OCI-LY1 (cell line): Measurements from ENCODE around the gene OCIAD2.

Source experiments
- EZH2 ChIP-seq: fragments of 200-600 bp; sonication (generic), shearing (Covaris generic); IDR thresholded peaks from 2 replicates; pipeline ENCODE4 v1.8.0; 2017; ENCODE audit warnings: borderline replicate concordance, mixed run types, mild to moderate bottlenecking, antibody characterized with exemption, low read length, moderate library complexity, mixed read lengths
- TF ChIP-seq, protein P1 (sequence below): fragments of 200-600 bp; sonication (generic), shearing (Covaris generic); IDR thresholded peaks from 2 replicates; pipeline ENCODE4 v1.5.1; 2017; ENCODE audit warnings: mild to moderate bottlenecking, antibody characterized with exemption, low read length, moderate library complexity, mixed read lengths

DNA sequence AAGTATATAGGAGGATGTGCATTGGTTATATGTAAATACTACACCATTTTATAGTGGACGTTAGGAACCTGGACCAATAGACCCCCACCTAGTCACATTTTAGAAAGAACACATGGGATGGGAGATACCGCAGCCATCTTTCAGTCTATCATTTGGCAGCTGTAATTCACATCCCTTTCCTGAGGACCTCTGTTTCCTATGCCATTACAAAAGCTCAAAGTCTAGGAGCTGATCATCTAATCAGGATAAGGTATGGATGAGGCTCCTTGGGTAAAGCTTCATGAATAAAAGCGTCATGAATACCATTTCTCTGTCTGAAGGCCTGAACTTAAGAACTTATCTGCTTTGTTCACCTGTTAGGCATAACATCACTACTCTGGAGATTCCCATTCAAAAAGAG lies 44.5 kb downstream of the OCIAD2 start:
- TF ChIP-seq, protein P1, sequence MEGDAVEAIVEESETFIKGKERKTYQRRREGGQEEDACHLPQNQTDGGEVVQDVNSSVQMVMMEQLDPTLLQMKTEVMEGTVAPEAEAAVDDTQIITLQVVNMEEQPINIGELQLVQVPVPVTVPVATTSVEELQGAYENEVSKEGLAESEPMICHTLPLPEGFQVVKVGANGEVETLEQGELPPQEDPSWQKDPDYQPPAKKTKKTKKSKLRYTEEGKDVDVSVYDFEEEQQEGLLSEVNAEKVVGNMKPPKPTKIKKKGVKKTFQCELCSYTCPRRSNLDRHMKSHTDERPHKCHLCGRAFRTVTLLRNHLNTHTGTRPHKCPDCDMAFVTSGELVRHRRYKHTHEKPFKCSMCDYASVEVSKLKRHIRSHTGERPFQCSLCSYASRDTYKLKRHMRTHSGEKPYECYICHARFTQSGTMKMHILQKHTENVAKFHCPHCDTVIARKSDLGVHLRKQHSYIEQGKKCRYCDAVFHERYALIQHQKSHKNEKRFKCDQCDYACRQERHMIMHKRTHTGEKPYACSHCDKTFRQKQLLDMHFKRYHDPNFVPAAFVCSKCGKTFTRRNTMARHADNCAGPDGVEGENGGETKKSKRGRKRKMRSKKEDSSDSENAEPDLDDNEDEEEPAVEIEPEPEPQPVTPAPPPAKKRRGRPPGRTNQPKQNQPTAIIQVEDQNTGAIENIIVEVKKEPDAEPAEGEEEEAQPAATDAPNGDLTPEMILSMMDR = no peak
- no peak for TF ChIP-seq EZH2
